Activated B cell treated with CpG ODN at 0.5 μM for 24 hours (primary cell): Measurements from ENCODE around the gene MRGPRF. TPM values are rescaled to one million over a fixed set of nuclear protein-coding genes. Genes with fewer than 3 reads are reported as not detected.

ENCODE experiments used
- ATAC-seq: fragments of 200-7000 bp; cut with Tn5 transposase; one replicate; pipeline ENCODE4 v1.10.0; 2021; ENCODE audit warnings: low read depth, mild to moderate bottlenecking, moderate library complexity
- CTCF ChIA-PET: fragments of 350-600 bp; sonication (Branson Sonifier 250); formaldehyde crosslinking; loops from one replicate; lab custom pipeline; 2021; ENCODE audit warnings: antibody characterized with exemption; lab: Charles Lee
- POLR2A ChIA-PET: fragments of 350-600 bp; sonication (Branson Sonifier 250); formaldehyde crosslinking; loops from one replicate; lab custom pipeline; 2021; ENCODE audit warnings: antibody characterized with exemption; lab: Charles Lee
- DNase-seq: peaks from one replicate; pipeline ENCODE4 v3.0.0; 2022
- H3K27ac Mint-ChIP-seq: one replicate; pipeline ENCODE4 v1.8.0; 2020; ENCODE audit warnings: mixed read lengths
- H3K27me3 Mint-ChIP-seq: one replicate; pipeline ENCODE4 v1.8.0; 2021; ENCODE audit warnings: mixed read lengths
- H3K36me3 Mint-ChIP-seq: one replicate; pipeline ENCODE4 v1.8.0; 2021; ENCODE audit warnings: low read depth, mixed read lengths
- H3K4me1 Mint-ChIP-seq: one replicate; pipeline ENCODE4 v1.8.0; 2021; ENCODE audit warnings: mixed read lengths
- H3K4me3 Mint-ChIP-seq: one replicate; pipeline ENCODE4 v1.8.0; 2020; ENCODE audit warnings: mild to moderate bottlenecking, mixed read lengths
- H3K9me3 Mint-ChIP-seq: one replicate; pipeline ENCODE4 v1.8.0; 2020; ENCODE audit warnings: mixed read lengths
- intact Hi-C: fragments of 100-400 bp; cut with micrococcal nuclease; formaldehyde crosslinking; loops from one replicate; pipeline ENCODE4 v1.15.1; 2024
- total RNA-seq: library from RNA; stranded (reverse); gene quantifications from 2 replicates; pipeline ENCODE4 v1.2.3, GENCODE V29; 2022
- TF ChIP-seq, protein P1 (sequence below): fragments of 200-600 bp; IDR thresholded peaks from one replicate; pipeline ENCODE4 v1.8.0; 2022; ENCODE audit warnings: antibody characterized with exemption, mild to moderate bottlenecking

The MRGPRF gene
- total RNA-seq, 1 donor from 2014 or later, result not detected

DNA sequence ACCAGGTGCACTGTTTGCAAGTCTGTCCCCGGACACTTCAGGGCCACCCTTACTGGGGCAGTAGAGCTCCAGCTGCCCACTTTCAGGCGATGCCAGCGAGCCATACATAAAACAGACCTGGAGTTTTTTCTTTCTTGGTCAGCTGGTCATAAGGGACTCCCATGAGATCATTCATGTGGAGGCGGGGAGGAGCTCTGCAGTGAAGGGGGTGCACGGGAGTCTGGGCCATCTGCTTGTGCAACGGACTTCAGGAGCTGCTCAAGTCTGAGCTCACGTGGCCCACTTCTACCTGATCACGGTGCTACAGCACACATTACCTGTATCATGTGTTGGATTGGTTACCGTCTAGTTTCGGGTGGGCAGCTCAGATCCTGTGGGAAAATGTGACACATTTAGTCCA lies 9.2 kb upstream of the MRGPRF start:
- no peaks in the 10 kb centered on the region for H3K4me1 Mint-ChIP-seq
- ChIA-PET POLR2A (no interaction called here), CTCF (no interaction called here)
- no peaks in the 10 kb centered on the region for H3K36me3 Mint-ChIP-seq
- ATAC-seq (no peak), DNase-seq (no peak)
- TF ChIP-seq, protein P1, sequence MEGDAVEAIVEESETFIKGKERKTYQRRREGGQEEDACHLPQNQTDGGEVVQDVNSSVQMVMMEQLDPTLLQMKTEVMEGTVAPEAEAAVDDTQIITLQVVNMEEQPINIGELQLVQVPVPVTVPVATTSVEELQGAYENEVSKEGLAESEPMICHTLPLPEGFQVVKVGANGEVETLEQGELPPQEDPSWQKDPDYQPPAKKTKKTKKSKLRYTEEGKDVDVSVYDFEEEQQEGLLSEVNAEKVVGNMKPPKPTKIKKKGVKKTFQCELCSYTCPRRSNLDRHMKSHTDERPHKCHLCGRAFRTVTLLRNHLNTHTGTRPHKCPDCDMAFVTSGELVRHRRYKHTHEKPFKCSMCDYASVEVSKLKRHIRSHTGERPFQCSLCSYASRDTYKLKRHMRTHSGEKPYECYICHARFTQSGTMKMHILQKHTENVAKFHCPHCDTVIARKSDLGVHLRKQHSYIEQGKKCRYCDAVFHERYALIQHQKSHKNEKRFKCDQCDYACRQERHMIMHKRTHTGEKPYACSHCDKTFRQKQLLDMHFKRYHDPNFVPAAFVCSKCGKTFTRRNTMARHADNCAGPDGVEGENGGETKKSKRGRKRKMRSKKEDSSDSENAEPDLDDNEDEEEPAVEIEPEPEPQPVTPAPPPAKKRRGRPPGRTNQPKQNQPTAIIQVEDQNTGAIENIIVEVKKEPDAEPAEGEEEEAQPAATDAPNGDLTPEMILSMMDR, result no peak
- peaks cover 5% of the 10 kb centered on the region for H3K27me3 Mint-ChIP-seq
- H3K4me3 Mint-ChIP-seq, result no peak overlapping the region
- H3K9me3 Mint-ChIP-seq, result no peaks in the 10 kb centered on the region
- intact Hi-C loops, result no loop called here
- no peak overlapping the region for H3K27ac Mint-ChIP-seq

DNA sequence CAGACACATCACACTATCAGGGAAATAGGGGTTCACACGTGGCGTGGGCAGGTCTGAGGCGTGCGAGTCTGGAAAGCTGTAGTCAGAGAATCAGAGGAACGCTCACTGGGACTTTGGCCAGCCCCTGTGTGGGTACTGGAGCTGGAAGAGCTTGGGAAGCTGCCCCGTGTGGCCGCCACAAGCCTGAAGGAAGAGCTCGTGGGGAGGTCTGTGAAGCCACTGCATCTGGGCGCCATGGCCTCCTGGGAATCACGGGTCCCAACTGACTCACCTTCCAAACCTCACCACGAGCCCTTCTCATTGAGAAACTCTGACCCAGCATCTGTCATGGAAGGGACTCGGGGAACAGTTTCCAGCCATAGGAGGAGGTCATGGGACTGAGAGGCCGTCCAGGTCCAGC lies 5.9 kb upstream of the MRGPRF start:
- ChIA-PET CTCF (no interaction called here), POLR2A (interaction anchor here (0.6 kb wide), 1 partner anchor 8 kb away, joined by 3 read pairs; no protein-coding TSS in a partner anchor)
- intact Hi-C loops, result no loop called here
- no peaks in the 10 kb centered on the region for H3K36me3 Mint-ChIP-seq
- no peak overlapping the region for H3K27ac Mint-ChIP-seq
- no peak overlapping the region for H3K4me3 Mint-ChIP-seq
- ATAC-seq (no peak), DNase-seq (no peak)
- TF ChIP-seq, protein P1, result no peak
- H3K9me3 Mint-ChIP-seq, result no peaks in the 10 kb centered on the region
- no peaks in the 10 kb centered on the region for H3K4me1 Mint-ChIP-seq
- peaks cover 7% of the 10 kb centered on the region for H3K27me3 Mint-ChIP-seq

GRCh38 chr11:69017951-69018350 lies 4.9 kb upstream of the MRGPRF start:
- intact Hi-C loops, result no loop called here
- no peak overlapping the region for H3K27ac Mint-ChIP-seq
- ChIA-PET CTCF (no interaction called here), POLR2A (no interaction called here)
- peaks cover 9% of the 10 kb centered on the region for H3K27me3 Mint-ChIP-seq
- H3K4me1 Mint-ChIP-seq, result no peaks in the 10 kb centered on the region
- no peaks in the 10 kb centered on the region for H3K9me3 Mint-ChIP-seq
- TF ChIP-seq, protein P1, result no peak
- H3K4me3 Mint-ChIP-seq, result no peak overlapping the region
- H3K36me3 Mint-ChIP-seq, result no peaks in the 10 kb centered on the region
- ATAC-seq (no peak), DNase-seq (no peak)

DNA sequence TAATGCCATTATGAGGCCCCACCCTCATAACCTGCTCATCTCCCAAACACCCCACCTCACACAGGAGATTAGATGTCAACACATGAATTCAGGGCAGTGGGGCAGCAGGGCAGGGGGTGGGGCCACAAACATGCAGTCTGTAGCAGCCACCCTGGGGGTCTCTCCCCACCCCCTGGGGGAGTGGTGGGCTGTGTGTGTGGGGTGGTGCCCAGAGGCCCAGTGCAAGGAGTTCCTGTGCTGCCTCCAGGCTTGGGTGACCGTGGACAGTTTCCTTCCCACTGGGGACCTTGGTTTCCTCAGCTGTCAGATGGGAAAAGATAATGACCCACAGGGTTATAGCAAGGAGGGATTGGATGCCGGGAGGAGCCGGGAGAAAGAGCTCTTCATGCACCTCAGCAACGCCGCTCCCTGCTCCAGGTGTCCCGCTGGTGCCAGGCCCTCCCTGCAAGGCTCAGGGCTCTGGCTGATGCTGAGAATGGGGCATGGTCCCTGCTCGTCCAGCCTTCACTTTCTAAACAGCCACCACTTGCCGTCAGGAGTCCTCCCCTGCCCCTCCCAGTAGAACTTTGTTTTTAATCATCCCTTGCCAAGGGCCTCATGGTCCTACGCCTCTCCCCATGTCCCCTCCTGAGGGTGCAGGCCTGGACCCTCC lies 2.0 kb upstream of the MRGPRF start:
- ATAC-seq (no peak), DNase-seq (no peak)
- no peak overlapping the region for H3K27ac Mint-ChIP-seq
- CTCF ChIA-PET, result no interaction called here
- H3K4me1 Mint-ChIP-seq, result peaks cover 5% of the 10 kb centered on the region
- TF ChIP-seq, protein P1, result no peak
- no peak overlapping the region for H3K4me3 Mint-ChIP-seq
- no peaks in the 10 kb centered on the region for H3K9me3 Mint-ChIP-seq
- POLR2A ChIA-PET, result no interaction called here
- peaks cover 22% of the 10 kb centered on the region for H3K27me3 Mint-ChIP-seq
- intact Hi-C loops, result no loop called here
- no peaks in the 10 kb centered on the region for H3K36me3 Mint-ChIP-seq

DNA sequence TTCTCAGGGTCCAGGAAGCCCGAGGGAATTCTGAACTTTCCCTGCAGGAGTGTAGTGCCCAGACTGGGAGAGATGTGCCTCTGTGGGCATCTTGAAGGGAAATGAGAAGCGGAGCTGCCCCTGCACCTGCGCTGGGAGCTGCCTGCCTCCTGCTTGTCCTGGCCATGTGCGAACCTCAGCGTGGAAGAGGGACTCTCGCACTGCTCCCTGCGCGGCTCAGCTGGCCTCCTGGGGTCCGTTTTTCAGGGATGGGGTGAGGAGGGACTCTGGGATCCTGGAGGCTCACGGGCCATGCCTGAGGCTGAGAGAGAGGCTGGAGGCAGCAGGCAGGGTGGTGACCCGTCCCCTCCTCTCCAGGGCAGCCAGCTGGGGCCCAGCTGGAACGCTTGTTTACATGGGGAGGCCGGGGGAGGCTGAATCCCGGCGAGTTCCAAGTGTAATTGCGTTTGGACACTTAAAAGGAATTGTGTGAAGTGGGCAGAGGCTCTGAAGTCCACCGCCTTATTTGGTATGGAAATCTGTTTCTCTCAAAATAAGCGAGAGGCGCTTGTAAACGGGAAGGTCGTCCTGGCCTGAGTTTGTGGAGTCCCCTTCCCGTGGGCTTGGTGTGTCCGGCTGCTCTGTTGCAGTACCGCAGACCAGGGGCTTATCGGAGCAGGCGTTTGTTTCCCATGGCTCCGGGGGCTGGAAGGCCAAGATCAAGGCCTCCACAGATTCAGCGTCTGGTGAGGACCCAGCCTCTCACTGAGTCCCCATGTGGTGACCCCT lies 1.2 kb upstream of the MRGPRF start:
- Mint-ChIP-seq H3K36me3 (no peaks in the 10 kb centered on the region), H3K27me3 (peaks cover 24% of the 10 kb centered on the region), H3K9me3 (no peaks in the 10 kb centered on the region), H3K4me1 (peaks cover 5% of the 10 kb centered on the region), H3K27ac (no peak overlapping the region), H3K4me3 (no peak overlapping the region)
- POLR2A ChIA-PET, result no interaction called here
- intact Hi-C loops, result no loop called here
- TF ChIP-seq, protein P1, result no peak
- CTCF ChIA-PET, result no interaction called here
- no peak for DNase-seq
- ATAC-seq, result no peak
